ENCODE data around the gene PMEPA1.

The PMEPA1 gene

GRCh38 chr20:57701651-57702050 is 8.2 kb downstream of the PMEPA1 start:
- Histone ChIP-seq H3K79me2 (ENCODE audit: control insufficient read depth, low read length) (peaks cover 99% of the 10 kb centered on the region), H3K4me2 (ENCODE audit: low read length) (peak overlapping the region; percentile 90), H3K4me3 (ENCODE audit: low read length) (no peak overlapping the region; the same call in 1 of the 2 replicates), H3K27ac (ENCODE audit: low read depth, low read length) (no peak overlapping the region), H4K20me1 (ENCODE audit: control insufficient read depth, insufficient read depth, low read depth, low read length) (no peaks in the 10 kb centered on the region), H3K9me3 (ENCODE audit: control insufficient read depth, insufficient read depth, low read length) (no peaks in the 10 kb centered on the region), H3K36me3 (ENCODE audit: control insufficient read depth, low read length) (no peaks in the 10 kb centered on the region; the same call in 1 of the 2 replicates), H3F3A (ENCODE audit: control insufficient read depth, insufficient read depth) (no peaks in the 10 kb centered on the region), H3K9me2 (replicated peaks; ENCODE audit: control insufficient read depth, low read length) (no peaks in the 10 kb centered on the region), H3K4me1 (ENCODE audit: control insufficient read depth, low read length) (peaks cover 100% of the 10 kb centered on the region), H3K27me3 (ENCODE audit: control insufficient read depth, low read length) (no peaks in the 10 kb centered on the region)
- TF ChIP-seq, protein P1, sequence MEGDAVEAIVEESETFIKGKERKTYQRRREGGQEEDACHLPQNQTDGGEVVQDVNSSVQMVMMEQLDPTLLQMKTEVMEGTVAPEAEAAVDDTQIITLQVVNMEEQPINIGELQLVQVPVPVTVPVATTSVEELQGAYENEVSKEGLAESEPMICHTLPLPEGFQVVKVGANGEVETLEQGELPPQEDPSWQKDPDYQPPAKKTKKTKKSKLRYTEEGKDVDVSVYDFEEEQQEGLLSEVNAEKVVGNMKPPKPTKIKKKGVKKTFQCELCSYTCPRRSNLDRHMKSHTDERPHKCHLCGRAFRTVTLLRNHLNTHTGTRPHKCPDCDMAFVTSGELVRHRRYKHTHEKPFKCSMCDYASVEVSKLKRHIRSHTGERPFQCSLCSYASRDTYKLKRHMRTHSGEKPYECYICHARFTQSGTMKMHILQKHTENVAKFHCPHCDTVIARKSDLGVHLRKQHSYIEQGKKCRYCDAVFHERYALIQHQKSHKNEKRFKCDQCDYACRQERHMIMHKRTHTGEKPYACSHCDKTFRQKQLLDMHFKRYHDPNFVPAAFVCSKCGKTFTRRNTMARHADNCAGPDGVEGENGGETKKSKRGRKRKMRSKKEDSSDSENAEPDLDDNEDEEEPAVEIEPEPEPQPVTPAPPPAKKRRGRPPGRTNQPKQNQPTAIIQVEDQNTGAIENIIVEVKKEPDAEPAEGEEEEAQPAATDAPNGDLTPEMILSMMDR (IDR thresholded peaks at IDR 0.05; ENCODE audit: low read depth, low read length, poor library complexity, severe bottlenecking), result no peak

DNA sequence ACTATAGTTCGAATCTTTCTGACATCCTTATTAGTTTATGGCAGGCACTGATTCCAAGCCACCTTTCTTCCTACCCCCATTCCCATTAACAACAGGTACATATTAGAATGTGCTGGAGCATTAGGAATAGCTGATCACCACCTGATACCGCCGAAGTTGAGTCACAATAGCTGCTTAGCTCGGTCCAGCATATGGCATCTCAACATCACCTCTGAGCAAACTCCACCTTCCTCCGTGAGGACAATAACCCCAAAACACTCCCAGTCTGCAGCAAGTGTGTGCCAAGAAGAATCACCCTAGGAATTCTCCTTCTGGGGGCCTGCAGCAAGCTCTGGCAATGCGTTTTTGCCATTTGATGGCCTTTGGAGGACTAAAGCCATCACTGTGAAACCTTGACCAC is 8.7 kb downstream of the PMEPA1 start:
- H3K9me2 ChIP-seq (replicated peaks; ENCODE audit: control insufficient read depth, low read length), result no peaks in the 10 kb centered on the region
- no peaks in the 10 kb centered on the region for H3F3A ChIP-seq (ENCODE audit: control insufficient read depth, insufficient read depth)
- no peak for TF ChIP-seq EZH2phosphoT487 (IDR thresholded peaks at IDR 0.05; ENCODE audit: borderline replicate concordance, low read length)
- TF ChIP-seq, protein P1 (IDR thresholded peaks at IDR 0.05; ENCODE audit: low read depth, low read length, poor library complexity, severe bottlenecking), result no peak
- no peaks in the 10 kb centered on the region for H3K27me3 ChIP-seq (ENCODE audit: control insufficient read depth, low read length)
- no peak overlapping the region for H3K27ac ChIP-seq (ENCODE audit: low read depth, low read length)
- H3K4me2 ChIP-seq (ENCODE audit: low read length), result peak overlapping the region; percentile 90
- no peaks in the 10 kb centered on the region for H4K20me1 ChIP-seq (ENCODE audit: control insufficient read depth, insufficient read depth, low read depth, low read length)
- no peaks in the 10 kb centered on the region for H3K9me3 ChIP-seq (ENCODE audit: control insufficient read depth, insufficient read depth, low read length)
- peaks cover 99% of the 10 kb centered on the region for H3K79me2 ChIP-seq (ENCODE audit: control insufficient read depth, low read length)
- no peaks in the 10 kb centered on the region; the same call in 1 of the 2 replicates for H3K36me3 ChIP-seq (ENCODE audit: control insufficient read depth, low read length)
- H3K4me1 ChIP-seq (ENCODE audit: control insufficient read depth, low read length), result peaks cover 100% of the 10 kb centered on the region
- H3K4me3 ChIP-seq (ENCODE audit: low read length), result no peak overlapping the region

DNA sequence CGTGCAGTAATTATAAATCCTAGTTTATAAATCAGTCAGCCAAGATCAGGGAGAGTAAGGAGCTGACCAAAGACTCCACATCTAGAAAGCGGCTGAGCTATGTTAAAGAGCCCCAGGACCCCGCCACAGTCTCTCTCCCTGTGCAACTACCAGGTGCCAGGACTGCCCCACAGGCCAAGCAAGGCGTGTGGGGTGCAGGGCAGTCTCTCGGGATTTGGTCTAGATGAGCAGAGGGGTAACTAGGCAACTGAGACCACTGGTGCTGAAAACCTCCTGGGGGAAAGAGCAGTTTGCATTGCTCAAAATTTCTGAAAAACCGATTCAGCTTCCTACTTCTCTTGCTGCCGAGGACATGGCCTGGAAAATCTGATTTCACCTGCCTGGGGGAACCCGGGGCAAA is 10.4 kb downstream of the PMEPA1 start:
- H3K4me3 ChIP-seq (ENCODE audit: low read length), result peak overlapping the region; percentile 66
- no peaks in the 10 kb centered on the region for H3F3A ChIP-seq (ENCODE audit: control insufficient read depth, insufficient read depth)
- H3K9me3 ChIP-seq (ENCODE audit: control insufficient read depth, insufficient read depth, low read length), result no peaks in the 10 kb centered on the region
- peaks cover 99% of the 10 kb centered on the region for H3K79me2 ChIP-seq (ENCODE audit: control insufficient read depth, low read length)
- peaks cover 94% of the 10 kb centered on the region for H3K4me1 ChIP-seq (ENCODE audit: control insufficient read depth, low read length)
- H3K36me3 ChIP-seq (ENCODE audit: control insufficient read depth, low read length), result no peaks in the 10 kb centered on the region; the same call in 1 of the 2 replicates
- TF ChIP-seq, protein P1 (IDR thresholded peaks at IDR 0.05; ENCODE audit: low read depth, low read length, poor library complexity, severe bottlenecking), result no peak
- no peak for TF ChIP-seq EZH2phosphoT487 (IDR thresholded peaks at IDR 0.05; ENCODE audit: borderline replicate concordance, low read length)
- H3K27ac ChIP-seq (ENCODE audit: low read depth, low read length), result peak overlapping the region; percentile 15
- H3K4me2 ChIP-seq (ENCODE audit: low read length), result peak overlapping the region; percentile 89
- H3K27me3 ChIP-seq (ENCODE audit: control insufficient read depth, low read length), result no peaks in the 10 kb centered on the region
- no peaks in the 10 kb centered on the region for H3K9me2 ChIP-seq (replicated peaks; ENCODE audit: control insufficient read depth, low read length)
- H4K20me1 ChIP-seq (ENCODE audit: control insufficient read depth, insufficient read depth, low read depth, low read length), result no peaks in the 10 kb centered on the region
